RWPE2 (cell line): ENCODE data around the gene TMTC1.

Source experiments
- ATAC-seq: fragments of 200-7000 bp; cut with Tn5 transposase; 3 replicates; pipeline ENCODE4 v1.9.1; 2021; ENCODE audit warnings: low read depth
- DNase-seq: peaks from one replicate; pipeline ENCODE4 v3.0.0-alpha.2; 2020; ENCODE audit warnings: low spot score
- H3K27ac ChIP-seq: fragments of 450-650 bp; 2 replicates; pipeline ENCODE4 v1.5.1; 2017; ENCODE audit warnings: mild to moderate bottlenecking; ENCODE audit not compliant: poor library complexity, severe bottlenecking
- H3K27me3 ChIP-seq: fragments of 250-450 bp; sonication (Bioruptor Pico); 2 replicates; pipeline ENCODE4 v1.5.1; 2021; ENCODE audit warnings: mild to moderate bottlenecking, moderate library complexity; ENCODE audit not compliant: insufficient read depth, poor library complexity, severe bottlenecking
- H3K36me3 ChIP-seq: fragments of 250-450 bp; sonication (Bioruptor Pico); 2 replicates; pipeline ENCODE4 v1.5.1; 2020; ENCODE audit warnings: low read depth, mild to moderate bottlenecking, moderate library complexity
- H3K4me1 ChIP-seq: fragments of 250-450 bp; sonication (Bioruptor Pico); 2 replicates; pipeline ENCODE4 v1.5.1; 2021; ENCODE audit warnings: mild to moderate bottlenecking, moderate library complexity; ENCODE audit not compliant: insufficient read depth, poor library complexity, severe bottlenecking
- H3K4me3 ChIP-seq: fragments of 250-450 bp; sonication (Bioruptor Pico); 2 replicates; pipeline ENCODE4 v1.5.1; 2021; ENCODE audit warnings: mild to moderate bottlenecking, moderate library complexity; ENCODE audit not compliant: severe bottlenecking
- H3K9me3 ChIP-seq: fragments of 250-450 bp; sonication (Bioruptor Pico); 2 replicates; pipeline ENCODE4 v1.5.1; 2021; ENCODE audit warnings: mild to moderate bottlenecking, moderate library complexity; ENCODE audit not compliant: severe bottlenecking
- TF ChIP-seq, protein P1 (sequence below): fragments of 450-650 bp; IDR thresholded peaks from one replicate; pipeline ENCODE4 v1.5.1; 2017; ENCODE audit warnings: mild to moderate bottlenecking, moderate library complexity; ENCODE audit not compliant: poor library complexity, severe bottlenecking

TMTC1 gene

DNA sequence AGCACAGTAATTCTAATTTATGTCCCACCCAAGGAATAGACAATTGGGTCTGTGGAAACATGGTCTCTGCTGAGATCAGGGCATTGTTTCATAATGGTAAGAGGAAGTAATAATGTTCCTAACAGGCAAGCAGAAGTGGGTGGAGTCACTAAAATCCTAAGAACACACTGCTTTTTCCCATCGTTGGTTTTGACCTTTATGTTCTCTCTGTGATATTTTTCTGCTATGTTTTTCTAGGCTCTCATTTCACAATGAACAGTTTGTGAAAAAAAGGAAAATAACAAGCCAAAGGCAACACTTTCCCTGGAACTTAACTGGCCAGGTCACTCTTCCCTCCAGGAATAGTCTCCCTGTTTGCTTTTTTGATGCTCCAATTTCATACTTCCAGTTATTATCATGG is 205.7 kb downstream of the TMTC1 start:
- Histone ChIP-seq H3K27ac (no peak overlapping the region), H3K36me3 (no peaks in the 10 kb centered on the region), H3K9me3 (no peaks in the 10 kb centered on the region), H3K4me3 (no peak overlapping the region), H3K27me3 (no peaks in the 10 kb centered on the region), H3K4me1 (no peaks in the 10 kb centered on the region)
- TF ChIP-seq, protein P1, sequence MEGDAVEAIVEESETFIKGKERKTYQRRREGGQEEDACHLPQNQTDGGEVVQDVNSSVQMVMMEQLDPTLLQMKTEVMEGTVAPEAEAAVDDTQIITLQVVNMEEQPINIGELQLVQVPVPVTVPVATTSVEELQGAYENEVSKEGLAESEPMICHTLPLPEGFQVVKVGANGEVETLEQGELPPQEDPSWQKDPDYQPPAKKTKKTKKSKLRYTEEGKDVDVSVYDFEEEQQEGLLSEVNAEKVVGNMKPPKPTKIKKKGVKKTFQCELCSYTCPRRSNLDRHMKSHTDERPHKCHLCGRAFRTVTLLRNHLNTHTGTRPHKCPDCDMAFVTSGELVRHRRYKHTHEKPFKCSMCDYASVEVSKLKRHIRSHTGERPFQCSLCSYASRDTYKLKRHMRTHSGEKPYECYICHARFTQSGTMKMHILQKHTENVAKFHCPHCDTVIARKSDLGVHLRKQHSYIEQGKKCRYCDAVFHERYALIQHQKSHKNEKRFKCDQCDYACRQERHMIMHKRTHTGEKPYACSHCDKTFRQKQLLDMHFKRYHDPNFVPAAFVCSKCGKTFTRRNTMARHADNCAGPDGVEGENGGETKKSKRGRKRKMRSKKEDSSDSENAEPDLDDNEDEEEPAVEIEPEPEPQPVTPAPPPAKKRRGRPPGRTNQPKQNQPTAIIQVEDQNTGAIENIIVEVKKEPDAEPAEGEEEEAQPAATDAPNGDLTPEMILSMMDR = no peak
- ATAC-seq (no peak), DNase-seq (no peak)

DNA sequence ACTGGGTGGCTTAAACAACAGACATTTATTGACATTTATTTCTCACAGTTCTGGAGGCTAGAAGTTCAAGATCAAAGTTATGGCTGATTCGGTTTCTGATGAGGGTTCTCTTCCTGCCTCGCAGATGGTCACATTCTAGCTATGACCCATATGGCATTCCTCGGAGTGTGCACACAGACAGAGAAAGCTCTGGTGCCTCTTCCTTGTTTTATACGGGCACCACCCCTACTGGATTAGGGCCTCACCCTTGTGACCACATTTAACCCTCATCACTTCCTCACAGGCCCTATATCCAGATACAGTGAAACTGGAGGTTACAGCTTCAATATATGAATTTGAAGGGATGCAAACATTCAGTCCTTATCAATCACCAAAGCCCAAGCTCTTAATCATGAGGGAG is 209.2 kb downstream of the TMTC1 start:
- Histone ChIP-seq H3K4me1 (no peaks in the 10 kb centered on the region), H3K27me3 (no peaks in the 10 kb centered on the region), H3K36me3 (no peaks in the 10 kb centered on the region), H3K27ac (no peak overlapping the region), H3K4me3 (no peak overlapping the region), H3K9me3 (no peaks in the 10 kb centered on the region)
- TF ChIP-seq, protein P1 = no peak
- no peak for DNase-seq
- no peak for ATAC-seq

DNA sequence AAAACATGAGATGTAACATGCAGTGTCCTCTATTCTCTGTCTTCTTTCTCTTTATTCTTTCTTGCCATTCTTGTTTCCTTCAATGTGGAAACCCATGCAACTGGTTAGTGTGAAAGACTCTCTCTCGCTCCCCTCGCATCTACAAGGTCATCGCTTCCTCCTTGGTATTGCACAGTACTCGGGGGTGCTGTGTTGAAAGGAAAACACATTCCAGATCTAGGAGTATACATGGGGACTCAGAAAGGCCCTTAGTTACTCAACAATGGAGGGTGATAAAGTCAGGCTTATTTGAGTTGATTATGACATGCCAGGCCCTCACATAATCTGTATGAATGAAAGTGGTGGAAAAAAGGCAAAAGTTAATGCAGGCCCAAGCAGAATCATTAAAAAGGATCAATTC is 210.8 kb downstream of the TMTC1 start:
- TF ChIP-seq, protein P1 = no peak
- no peak for ATAC-seq
- DNase-seq = no peak
- no peak overlapping the region for H3K4me3 ChIP-seq
- no peaks in the 10 kb centered on the region for H3K27me3 ChIP-seq
- H3K36me3 ChIP-seq = no peaks in the 10 kb centered on the region
- no peaks in the 10 kb centered on the region for H3K9me3 ChIP-seq
- H3K4me1 ChIP-seq = no peaks in the 10 kb centered on the region
- no peak overlapping the region for H3K27ac ChIP-seq

DNA sequence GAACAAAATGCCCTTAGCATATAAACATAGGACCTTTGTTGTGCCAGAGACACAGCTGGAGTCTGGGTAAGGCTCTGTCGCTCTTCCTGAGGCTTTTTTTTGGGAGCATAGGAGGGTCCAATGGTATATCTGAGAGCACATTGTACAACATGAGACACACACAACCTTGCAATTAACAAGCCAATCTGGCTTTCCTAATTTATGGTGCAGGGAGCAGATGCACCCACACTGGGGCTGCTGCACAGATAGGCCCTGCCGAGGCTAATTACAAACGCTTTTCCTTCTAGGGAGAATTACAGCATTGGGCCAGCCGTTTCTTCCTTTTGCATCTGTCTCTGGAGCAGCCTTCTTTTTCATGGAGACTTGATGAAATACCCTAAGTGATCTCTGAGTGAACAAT is 211.3 kb downstream of the TMTC1 start:
- Histone ChIP-seq H3K4me1 (no peaks in the 10 kb centered on the region), H3K9me3 (no peaks in the 10 kb centered on the region), H3K4me3 (no peak overlapping the region), H3K27ac (no peak overlapping the region), H3K36me3 (no peaks in the 10 kb centered on the region), H3K27me3 (no peaks in the 10 kb centered on the region)
- ATAC-seq (no peak), DNase-seq (no peak)
- TF ChIP-seq, protein P1 = no peak

DNA sequence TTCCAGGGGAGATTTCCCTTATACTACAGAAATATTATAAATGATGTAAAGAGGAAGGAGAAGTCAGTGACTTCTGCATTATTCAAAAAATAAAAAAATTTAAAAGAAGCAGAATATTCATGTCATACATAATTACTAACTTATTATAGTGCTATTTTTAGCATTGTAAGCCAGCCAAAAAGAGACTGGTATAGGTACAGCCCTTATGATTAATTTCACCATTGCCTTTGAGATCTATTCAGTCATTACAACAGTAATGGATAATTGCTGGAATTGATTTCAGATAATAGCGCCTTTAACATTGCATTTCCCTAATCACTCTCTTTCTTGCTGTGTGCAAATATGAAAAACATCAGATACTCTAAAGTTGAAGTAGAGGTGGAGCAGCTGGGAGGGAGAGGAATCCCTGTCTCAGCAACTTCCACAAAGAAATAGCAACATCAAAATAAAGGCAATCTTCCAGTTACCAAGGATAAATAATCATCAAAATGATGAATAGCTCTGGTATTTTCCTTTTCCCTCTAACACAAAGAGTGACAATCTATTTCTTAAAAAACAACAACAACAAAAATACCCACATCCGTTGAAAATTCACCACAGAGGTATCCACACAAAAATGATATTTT is 214.5 kb downstream of the TMTC1 start:
- H3K27ac ChIP-seq = no peak overlapping the region
- H3K36me3 ChIP-seq = no peaks in the 10 kb centered on the region
- ATAC-seq (no peak), DNase-seq (no peak)
- H3K9me3 ChIP-seq = no peaks in the 10 kb centered on the region
- TF ChIP-seq, protein P1 = no peak
- H3K4me1 ChIP-seq = no peaks in the 10 kb centered on the region
- no peak overlapping the region for H3K4me3 ChIP-seq
- no peaks in the 10 kb centered on the region for H3K27me3 ChIP-seq
